Heart right ventricle (tissue), 16 donors: ENCODE results near the gene HTRA3. TPM values are rescaled to one million over a fixed set of nuclear protein-coding genes. Genes with fewer than 3 reads are reported as not detected.

Experiments used
- ATAC-seq, 8 donors: fragments of 200-7000 bp; cut with Tn5 transposase; one replicate each; pipeline ENCODE4 v1.9.1; 2020; ENCODE audit warnings: mild to moderate bottlenecking in 8 of 8, moderate library complexity in 8 of 8, moderate number of reproducible peaks in 1 of 8
- DNase-seq, 2 donors: peaks; one replicate each; pipeline ENCODE4 v3.0.0-alpha.2; 2020
- H3K27ac ChIP-seq, 10 donors: fragments of 200-600 bp; sonication (generic) in 2 of 10; one replicate each; pipeline versions ENCODE4 v1.5.0 to v1.8.0; 2020 to 2022; ENCODE audit warnings: mild to moderate bottlenecking in 3 of 10
- H3K27me3 ChIP-seq, 7 donors: fragments of 200-600 bp; one replicate each; pipeline ENCODE4 v1.8.0; 2021 to 2022; ENCODE audit warnings: mild to moderate bottlenecking in 2 of 7
- H3K36me3 ChIP-seq, 9 donors: fragments of 200-600 bp; sonication (generic) in 1 of 9; one replicate each; pipeline versions ENCODE4 v1.5.0 to v1.8.0; 2020 to 2022; ENCODE audit warnings: mild to moderate bottlenecking in 2 of 9
- H3K4me1 ChIP-seq, 9 donors: fragments of 200-600 bp; sonication (generic) in 1 of 9; one replicate each; pipeline versions ENCODE4 v1.5.0 to v1.8.0; 2020 to 2022; ENCODE audit warnings: mild to moderate bottlenecking in 4 of 9
- H3K4me3 ChIP-seq, 10 donors: fragments of 200-600 bp; sonication (generic) in 2 of 10; one replicate each; pipeline versions ENCODE4 v1.5.0 to v1.8.0; 2020 to 2022; ENCODE audit warnings: mild to moderate bottlenecking in 7 of 10, moderate library complexity in 2 of 10
- H3K9me3 ChIP-seq, 11 donors: fragments of 200-600 bp in 10 of 11; sonication (generic) in 2 of 11; one replicate each; pipeline versions ENCODE4 v1.5.0 to v1.8.0; 2013 to 2022; ENCODE audit warnings: mild to moderate bottlenecking in 2 of 11, control low read depth in 1 of 11, moderate library complexity in 1 of 11
- CTCF ChIP-seq, 9 donors: fragments of 200-600 bp; sonication (generic) in 2 of 9; IDR thresholded peaks; one replicate each; pipeline versions ENCODE4 v1.5.0 to v1.8.0; 2021 to 2022; ENCODE audit warnings: antibody characterized with exemption in 9 of 9, mild to moderate bottlenecking in 5 of 9, moderate library complexity in 1 of 9
- WGBS, 2 donors: extraction: QIAGEN DNeasy Blood & Tissue Kit; methylation state at CpG; one replicate each; pipeline ENCODE4 v1.1.7; 2013; ENCODE audit warnings: inconsistent platforms in 1 of 2; 5-methylcytosine and 5-hydroxymethylcytosine counted together
- intact Hi-C, 10 donors: fragments of 100-400 bp; cut with DNase I; formaldehyde crosslinking; loops; one replicate each; pipeline versions ENCODE4 v1.11.1 to v1.14.2; 2022
- polyA plus RNA-seq, 2 donors: library from polyadenylated mRNA; stranded (reverse); fragments of 200-250 nt; gene quantifications; one replicate each; pipeline ENCODE4 v1.2.3, GENCODE V29; 2013
- total RNA-seq, 10 donors: library from RNA; stranded (reverse); fragmentation: NEBNext Ultra II Directional in 3 of 10; extraction: Animal tissue kit (Norgen Biotek cat#: 25700) in 3 of 10; gene quantifications; one replicate each; pipeline versions ENCODE4 v1.2.1 to v1.2.4, GENCODE V29; 2021 to 2023
- donor health status: Arrhythmogenic right ventricular cardiomyopathy.
- donor health status: ischemic (EF 13 %, LVEDD 7.1; RV severe dilation, severe dysfunction).
- donor health status: healthy with polysubstance abuse.
- donor health status: DM: no; HTN: yes; CAD: no.
- donor health status: DM: no; HTN: no; CAD: no.
- donor health status: ischemic (EF 25% LVEDD 6.9; RV normal size, moderate dysfunction).
- donor health status: ischemic (EF 25% LVEDD 5.7; RV mildly dilated, moderate dysfunction).
- donor health status: healthy.
- donor health status: DM: yes; HTN: yes; CAD: no.
- donor health status: Ischemic cardiomyopathy.
- donor health status: ischemic (EF 35%, LVEDD 5.7; RV mildly dilated, moderate dysfunction).
- donor health status: nonischemic (EF 11% LVEDD 7.7; RV severe dilation, severe dysfunction).
- donor health status: DM: yes; HTN: yes; CAD: no.
- donor health status: PGD.
- donor health status: ischemic (EF 29% LVEDD 5.4; RV normal size, mild dysfunction).
- donor health status: nonischemic (EF 23%, LVEDD 6.1; RV moderate dilation, normal function).

HTRA3 gene
- total and polyA plus RNA-seq, 12 donors: 20.2 to 82.5 (median 54.2) TPM

DNA sequence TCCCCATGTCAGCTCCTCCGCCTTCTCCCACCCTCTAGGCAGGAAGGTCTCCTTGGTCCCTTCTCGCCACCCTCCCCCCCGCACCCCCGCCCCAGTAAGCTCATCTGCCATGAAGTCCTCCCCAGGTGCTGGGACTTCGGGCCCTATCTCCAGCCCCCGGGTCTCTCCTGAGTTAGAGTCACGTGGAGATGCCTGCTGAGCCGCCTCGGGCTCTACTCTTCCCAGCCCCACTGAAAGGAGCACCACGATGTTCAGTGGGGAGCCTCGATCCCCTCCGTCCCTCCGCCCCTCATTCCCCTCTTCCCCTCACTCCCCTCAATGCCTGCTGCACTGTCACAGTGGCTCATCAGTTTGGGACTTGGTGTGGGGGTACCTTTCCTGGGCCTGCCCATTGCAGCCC, 3.9 kb downstream of the HTRA3 start:
- no peaks in the 10 kb centered on the region for H3K9me3 ChIP-seq
- TF ChIP-seq CTCF (IDR thresholded peaks at IDR 0.05): no peak
- H3K27ac ChIP-seq: peak overlapping the region; percentile 69 to 86 (median 75)
- WGBS, 2 donors: 75 to 80% methylated on average over 13 of the region's 13 CpGs
- H3K4me1 ChIP-seq: peaks cover 58 to 93% (median 76%) of the 10 kb centered on the region in 9 donors
- H3K36me3 ChIP-seq: no peaks in the 10 kb centered on the region
- peak overlapping the region in 5 of 10 donors; percentile 51 to 64 (median 59) for H3K4me3 ChIP-seq
- no peak for DNase-seq
- H3K27me3 ChIP-seq: peaks cover 0 to 17% (median 0%) of the 10 kb centered on the region in 7 donors
- intact Hi-C loops: loop anchor here in 5 of 10 donors (2.0 to 10.0 kb wide), 4 partner anchors 44 to 131 kb away; no protein-coding TSS in a partner anchor
- ATAC-seq: no peak

- no peaks in the 10 kb centered on the region for H3K36me3 ChIP-seq
- peak in 1 of 2 donors; percentile 10 for DNase-seq
- whole genome bisulfite sequencing, 2 donors: 89 to 93% methylated on average over 21 of the region's 21 CpGs
- no peak for TF ChIP-seq CTCF (IDR thresholded peaks at IDR 0.05)
- no peak for ATAC-seq
- peaks cover 55 to 93% (median 74%) of the 10 kb centered on the region in 9 donors for H3K4me1 ChIP-seq
- no peak overlapping the region for H3K4me3 ChIP-seq
- peaks cover 0 to 17% (median 0%) of the 10 kb centered on the region in 7 donors for H3K27me3 ChIP-seq
- intact Hi-C loops: loop anchor here in 6 of 10 donors (2.0 to 10.0 kb wide), 5 partner anchors 43 to 131 kb away; no protein-coding TSS in a partner anchor
- peak overlapping the region in 8 of 10 donors; percentile 21 to 86 (median 72) for H3K27ac ChIP-seq
- no peaks in the 10 kb centered on the region for H3K9me3 ChIP-seq
Measured at GRCh38 chr4:8274066-8274652, 4.6 kb downstream of the HTRA3 start.

DNA sequence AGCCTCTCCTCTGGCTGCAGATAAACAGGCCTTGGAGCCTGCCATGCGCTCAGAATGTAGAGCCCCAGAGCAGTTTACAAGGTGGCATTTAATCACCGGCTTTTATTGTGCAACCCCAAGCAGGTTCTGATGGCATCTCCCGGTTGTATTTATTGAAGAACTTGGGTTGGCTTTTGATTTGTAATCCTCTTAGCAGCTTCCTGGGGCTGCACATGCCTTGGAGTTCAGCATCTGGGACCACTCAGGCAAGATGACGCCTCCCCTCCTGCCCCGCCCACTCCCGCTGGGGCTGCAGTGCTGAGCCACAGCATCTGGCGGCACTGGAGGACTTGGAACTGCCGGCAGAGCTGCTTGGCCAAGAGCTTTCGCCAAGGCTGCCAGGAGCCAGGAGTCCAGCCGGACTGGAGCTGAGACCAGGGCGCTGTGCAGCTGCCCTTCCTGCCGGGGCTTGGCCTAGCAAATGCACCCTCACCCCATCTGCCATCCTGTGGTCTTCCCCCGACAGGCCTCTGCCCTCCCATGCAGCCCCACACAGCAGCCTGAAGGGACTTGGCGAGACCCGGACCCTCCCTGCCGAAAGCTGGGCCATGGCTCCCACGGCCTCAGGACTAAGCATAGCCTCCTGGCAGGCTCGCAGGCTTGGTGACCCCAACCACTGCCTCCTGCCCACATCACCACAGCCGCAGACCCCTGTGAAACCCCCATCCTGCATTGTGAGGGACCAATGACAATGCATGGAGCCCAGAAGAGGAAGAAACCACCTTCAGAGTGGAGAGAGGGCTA, 5.4 kb downstream of the HTRA3 start:
- ATAC-seq: peak; percentile 67 to 84 (median 78)
- 45 to 50% methylated on average over 19 of the region's 19 CpGs for WGBS, 2 donors
- H3K27me3 ChIP-seq: peaks cover 0 to 12% (median 0%) of the 10 kb centered on the region in 7 donors
- peaks cover 53 to 96% (median 72%) of the 10 kb centered on the region in 9 donors for H3K4me1 ChIP-seq
- H3K4me3 ChIP-seq: no peak overlapping the region
- DNase-seq: peak; percentile 87 to 89
- no peaks in the 10 kb centered on the region for H3K36me3 ChIP-seq
- H3K9me3 ChIP-seq: no peaks in the 10 kb centered on the region
- H3K27ac ChIP-seq: peak overlapping the region in 8 of 10 donors; percentile 42 to 86 (median 70)
- intact Hi-C loops: loop anchor here in 6 of 10 donors (2.0 to 10.0 kb wide), 5 partner anchors 42 to 130 kb away; no protein-coding TSS in a partner anchor
- TF ChIP-seq CTCF (IDR thresholded peaks at IDR 0.05): peak in 8 of 9 donors; percentile 12 to 67 (median 34)

GRCh38 chr4:8275548-8275910, 6.0 kb downstream of the HTRA3 start:
- TF ChIP-seq CTCF (IDR thresholded peaks at IDR 0.05): no peak
- intact Hi-C loops: loop anchor here in 3 of 10 donors (2.0 to 10.0 kb wide), 3 partner anchors 117 to 129 kb away; no protein-coding TSS in a partner anchor
- Histone ChIP-seq H3K27me3 (peaks cover 0 to 6% (median 0%) of the 10 kb centered on the region in 7 donors), H3K4me3 (no peak overlapping the region), H3K9me3 (no peaks in the 10 kb centered on the region), H3K36me3 (no peaks in the 10 kb centered on the region), H3K4me1 (peaks cover 55 to 95% (median 74%) of the 10 kb centered on the region in 9 donors), H3K27ac (peak overlapping the region in 7 of 10 donors; percentile 35 to 86 (median 60))
- ATAC-seq (no peak), DNase-seq (peak in 1 of 2 donors; percentile 14)
- WGBS, 2 donors: 75 to 77% methylated on average over 4 of the region's 4 CpGs
